IMR-90 (cell line): ENCODE data around the gene CEP135. TPM values are rescaled to one million over a fixed set of nuclear protein-coding genes. Genes with fewer than 3 reads are reported as not detected.
"Not testable (repeated sequence)": the region's sequence is repeated elsewhere in the genome, so short reads cannot be mapped to it uniquely, and the experiment has no call there.

ENCODE experiments used
- ATAC-seq: fragments of 200-7000 bp; cut with Tn5 transposase; 2 replicates; pipeline ENCODE4 v1.9.1; 2020; ENCODE audit warnings: low read depth, mild to moderate bottlenecking, moderate library complexity
- BruUV-seq: library from RNA; stranded (reverse); fragments of 400-500 nt; replicated peaks from 2 replicates; lab custom pipeline; 2021; lab: Mats Ljungman, UMichigan
- CTCF ChIA-PET: fragments of 300-600 bp; formaldehyde crosslinking; extraction: SDS; loops from one replicate; lab custom pipeline; 2021; ENCODE audit warnings: antibody characterized with exemption; lab: Yijun Ruan, JAX
- POLR2A ChIA-PET: fragments of 300-600 bp; sonication (Branson Sonifier 250); formaldehyde crosslinking; loops from one replicate; lab custom pipeline; 2022; ENCODE audit warnings: antibody characterized with exemption; ENCODE audit not compliant: unreplicated experiment; lab: Charles Lee
- DNase-seq: peaks from one replicate; pipeline ENCODE4 v3.0.0; 2013
- H2AFZ ChIP-seq: replicated peaks from 2 replicates; pipeline ENCODE3; 2013; ENCODE audit warnings: low read length, mild to moderate bottlenecking; ENCODE audit not compliant: poor library complexity
- H2AK5ac ChIP-seq: 2 replicates; pipeline ENCODE4 v1.6.1; 2013; ENCODE audit warnings: low read depth, low read length, inconsistent platforms
- H2AK9ac ChIP-seq: replicated peaks from 2 replicates; pipeline ENCODE3; 2013; ENCODE audit warnings: mild to moderate bottlenecking, low read depth, low read length, moderate library complexity; ENCODE audit not compliant: poor library complexity
- H2BK120ac ChIP-seq: 2 replicates; pipeline ENCODE4 v1.6.1; 2013; ENCODE audit warnings: low read depth, low read length, inconsistent platforms
- H2BK15ac ChIP-seq: 3 replicates; pipeline ENCODE4 v1.6.1; 2013; ENCODE audit warnings: low read depth, low read length, inconsistent platforms
- H2BK20ac ChIP-seq: 2 replicates; pipeline ENCODE4 v1.6.1; 2013; ENCODE audit warnings: low read depth, mild to moderate bottlenecking, inconsistent platforms, low read length, moderate library complexity
- H2BK5ac ChIP-seq: 2 replicates; pipeline ENCODE4 v1.6.1; 2013; ENCODE audit warnings: mild to moderate bottlenecking, low read depth, low read length, inconsistent platforms; ENCODE audit not compliant: poor library complexity, severe bottlenecking
- H3K14ac ChIP-seq: replicated peaks from 2 replicates; pipeline ENCODE4 v1.6.1; 2013; ENCODE audit warnings: low read depth, low read length, inconsistent platforms
- H3K18ac ChIP-seq: 2 replicates; pipeline ENCODE4 v1.6.1; 2013; ENCODE audit warnings: low read depth, low read length, control low read depth
- H3K23ac ChIP-seq: 2 replicates; pipeline ENCODE4 v1.6.1; 2013; ENCODE audit warnings: low read depth, low read length, inconsistent platforms
- H3K27ac ChIP-seq: 2 replicates; pipeline ENCODE4 v1.5.1; 2013; ENCODE audit warnings: mild to moderate bottlenecking, control low read depth, low read length; ENCODE audit not compliant: insufficient read depth
- H3K27me3 ChIP-seq: 2 replicates; pipeline ENCODE4 v1.6.1; 2013; ENCODE audit warnings: low read length; ENCODE audit not compliant: control insufficient read depth, insufficient read depth
- H3K36me3 ChIP-seq: 2 replicates; pipeline ENCODE4 v1.6.1; 2013; ENCODE audit warnings: low read length, mixed read lengths; ENCODE audit not compliant: control insufficient read depth, insufficient read depth
- H3K4ac ChIP-seq: 2 replicates; pipeline ENCODE4 v1.6.1; 2013; ENCODE audit warnings: low read depth, low read length, inconsistent platforms
- H3K4me1 ChIP-seq: 2 replicates; pipeline ENCODE4 v1.6.1; 2013; ENCODE audit warnings: low read length, mixed read lengths; ENCODE audit not compliant: control insufficient read depth, insufficient read depth
- H3K4me2 ChIP-seq: 2 replicates; pipeline ENCODE4 v1.6.1; 2013; ENCODE audit warnings: low read depth, mild to moderate bottlenecking, control low read depth, low read length, moderate library complexity
- H3K4me3 ChIP-seq: 2 replicates; pipeline ENCODE4 v1.5.1; 2013; ENCODE audit warnings: low read depth, mild to moderate bottlenecking, control low read depth, low read length, moderate library complexity; ENCODE audit not compliant: insufficient read depth
- H3K56ac ChIP-seq: 2 replicates; pipeline ENCODE4 v1.6.1; 2013; ENCODE audit warnings: low read length, inconsistent platforms; ENCODE audit not compliant: insufficient read depth; ENCODE audit errors: extremely low read depth
- H3K79me1 ChIP-seq, 2 experiments: 2 replicates each; pipeline ENCODE4 v1.6.1; 2013; ENCODE audit warnings: low read length in 2 of 2, inconsistent platforms in 1 of 2, low read depth in 1 of 2
- H3K9ac ChIP-seq: 2 replicates; pipeline ENCODE4 v1.6.1; 2013; ENCODE audit warnings: low read depth, low read length, control low read depth
- H3K9me1 ChIP-seq: 2 replicates; pipeline ENCODE4 v1.6.1; 2013; ENCODE audit warnings: low read length, inconsistent platforms; ENCODE audit not compliant: insufficient read depth
- H3K9me3 ChIP-seq: 2 replicates; pipeline ENCODE4 v1.6.1; 2013; ENCODE audit warnings: low read length; ENCODE audit not compliant: control insufficient read depth, insufficient read depth
- H4K20me1 ChIP-seq: 2 replicates; pipeline ENCODE4 v1.6.1; 2013; ENCODE audit warnings: low read length, inconsistent platforms; ENCODE audit not compliant: insufficient read depth
- H4K5ac ChIP-seq: 2 replicates; pipeline ENCODE4 v1.6.1; 2013; ENCODE audit warnings: mild to moderate bottlenecking, low read depth, low read length, control low read depth
- H4K8ac ChIP-seq, 2 experiments: 2 replicates each; pipeline ENCODE4 v1.6.1; 2013; ENCODE audit warnings: low read depth in 2 of 2, low read length in 2 of 2, control low read depth in 1 of 2, inconsistent platforms in 1 of 2
- H4K91ac ChIP-seq: 2 replicates; pipeline ENCODE4 v1.6.1; 2013; ENCODE audit warnings: low read depth, low read length, inconsistent platforms; ENCODE audit not compliant: insufficient read depth
- BHLHE40 ChIP-seq: fragments of 150-350 bp; IDR thresholded peaks from 2 replicates; pipeline ENCODE4 v1.6.1; 2016; ENCODE audit warnings: mild to moderate bottlenecking, low read depth, low read length
- ELK1 ChIP-seq: fragments of 150-350 bp; IDR thresholded peaks from 2 replicates; pipeline ENCODE4 v1.6.1; 2016; ENCODE audit warnings: low read depth, mild to moderate bottlenecking, low read length, moderate library complexity, borderline replicate concordance
- FOS ChIP-seq: fragments of 150-350 bp; IDR thresholded peaks from 2 replicates; pipeline ENCODE4 v1.6.1; 2016; ENCODE audit warnings: low read depth, low read length
- MAFK ChIP-seq: IDR thresholded peaks from 2 replicates; pipeline ENCODE4 v1.6.1; 2012; ENCODE audit warnings: low read depth, low read length, improper control_type of control experiment
- MXI1 ChIP-seq: IDR thresholded peaks from 2 replicates; pipeline ENCODE4 v1.6.1; 2012; ENCODE audit warnings: low read depth, mild to moderate bottlenecking, low read length, moderate library complexity, borderline replicate concordance
- RAD21 ChIP-seq: IDR thresholded peaks from 2 replicates; pipeline ENCODE4 v1.6.1; 2012; ENCODE audit warnings: low read length, improper control_type of control experiment
- RCOR1 ChIP-seq: IDR thresholded peaks from 2 replicates; pipeline ENCODE4 v1.6.1; 2012; ENCODE audit warnings: mild to moderate bottlenecking, low read length, improper control_type of control experiment; ENCODE audit not compliant: insufficient replicate concordance
- SMC3 ChIP-seq: fragments of 150-350 bp; IDR thresholded peaks from 2 replicates; pipeline ENCODE4 v1.6.1; 2016; ENCODE audit warnings: low read depth, mild to moderate bottlenecking, antibody characterized with exemption, low read length, moderate library complexity
- WGBS, 2 experiments: methylation state at CpG; one replicate each; pipeline versions ENCODE4 v1.1.5 to v1.1.7; 2013; ENCODE audit warnings: missing lambda C conversion rate in 2 of 2; ENCODE audit not compliant: insufficient read length in 1 of 2; ENCODE audit errors: extremely low coverage in 2 of 2; 5-methylcytosine and 5-hydroxymethylcytosine counted together
- dilution Hi-C: fragments of 300-500 bp; cut with HindIII; formaldehyde crosslinking; loops from one replicate; pipeline ENCODE4 v1.14.3; 2018; ENCODE audit warnings: low sequenced_read_pairs; ENCODE audit not compliant: unreplicated experiment
- in situ Hi-C: fragments of 300-500 bp; cut with MboI; formaldehyde crosslinking; loops from 3 replicates; pipeline ENCODE4 v1.14.3; 2019; ENCODE audit warnings: low sequenced_read_pairs, inconsistent platforms, mixed read lengths
- intact Hi-C: fragments of 100-400 bp; cut with micrococcal nuclease; formaldehyde crosslinking; loops from 2 replicates; pipeline ENCODE4 v1.10.0; 2022
- polyA plus RNA-seq, 3 experiments: library from polyadenylated mRNA; depleted of rRNA; stranded (reverse); fragments of >200 nt; gene quantifications; 2 replicates each; pipeline ENCODE4 v1.2.3, GENCODE V29; 2012; ENCODE audit warnings: low replicate concordance in 1 of 3
- total RNA-seq: library from RNA; depleted of rRNA; stranded (reverse); fragments of >200 nt; gene quantifications from 2 replicates; pipeline ENCODE4 v1.2.3, GENCODE V29; 2012

Gene CEP135
- total and polyA plus RNA-seq, 2 of the 4 experiments (the other 2 are of a cell fraction) = 2.7 to 3.2 TPM

- no peak overlapping the region for H3K23ac ChIP-seq
- H4K5ac ChIP-seq = no peak overlapping the region
- no peaks in the 10 kb centered on the region for H3K9me3 ChIP-seq
- no peaks in the 10 kb centered on the region for H3K4me1 ChIP-seq
- intact Hi-C loops (no loop called here), dilution Hi-C loops (no loop called here), in situ Hi-C loops (no loop called here)
- H3K27ac ChIP-seq = no peak overlapping the region
- no peak overlapping the region for H4K8ac ChIP-seq
- 41% methylated on average over 3 of the region's 6 CpGs; no CpG with 5 or more reads in 1 of the 2 experiments for WGBS, 2 experiments
- H3K27me3 ChIP-seq = no peaks in the 10 kb centered on the region
- H2AFZ ChIP-seq = no peak overlapping the region
- no peak overlapping the region for H3K9ac ChIP-seq
- no peak overlapping the region for H2BK5ac ChIP-seq
- H2BK20ac ChIP-seq = no peak overlapping the region
- CTCF ChIA-PET = no interaction called here
- DNase-seq (no peak), ATAC-seq (no peak)
- H3K56ac ChIP-seq = no peak overlapping the region
- H3K18ac ChIP-seq = no peak overlapping the region
- no peaks in the 10 kb centered on the region for H3K79me1 ChIP-seq
- H2AK9ac ChIP-seq = no peak overlapping the region
- no peak overlapping the region for H3K4me2 ChIP-seq
- no peak overlapping the region for H4K91ac ChIP-seq
- no peak overlapping the region for H3K4me3 ChIP-seq
- no peak overlapping the region for H2BK120ac ChIP-seq
- TF ChIP-seq MXI1 = no peak
- no peak for TF ChIP-seq MAFK
- TF ChIP-seq ELK1 = no peak
- no peak for TF ChIP-seq FOS
- TF ChIP-seq RAD21 = no peak
- TF ChIP-seq BHLHE40 = no peak
- no peak for TF ChIP-seq SMC3
- TF ChIP-seq RCOR1 = no peak
- no peak overlapping the region for H3K4ac ChIP-seq
- POLR2A ChIA-PET = no interaction called here
- BruUV-seq = no TSS peak
- H3K9me1 ChIP-seq = no peaks in the 10 kb centered on the region
- H4K20me1 ChIP-seq = no peaks in the 10 kb centered on the region
- H3K36me3 ChIP-seq = no peaks in the 10 kb centered on the region
- H2BK15ac ChIP-seq = no peak overlapping the region
- H3K14ac ChIP-seq = no peak overlapping the region
- H2AK5ac ChIP-seq = no peak overlapping the region
Observed at GRCh38 chr4:56067826-56068225, 119.1 kb downstream of the CEP135 start.

GRCh38 chr4:56072730-56073129 is 124.0 kb downstream of the CEP135 start:
- H3K18ac ChIP-seq, H4K91ac ChIP-seq, H4K5ac ChIP-seq, ATAC-seq, intact Hi-C loops, BruUV-seq, H4K20me1 ChIP-seq, H3K27ac ChIP-seq, H3K4me2 ChIP-seq, H3K4me3 ChIP-seq, H3K14ac ChIP-seq, CTCF ChIA-PET, H3K9me1 ChIP-seq, H2BK120ac ChIP-seq, H2BK20ac ChIP-seq, H2AK9ac ChIP-seq, DNase-seq, H3K56ac ChIP-seq, H3K23ac ChIP-seq, H4K8ac ChIP-seq, H3K4ac ChIP-seq, H3K4me1 ChIP-seq, dilution Hi-C loops, H2AFZ ChIP-seq, H3K79me1 ChIP-seq, H3K36me3 ChIP-seq, H3K9me3 ChIP-seq, H2BK5ac ChIP-seq, H3K9ac ChIP-seq, H2BK15ac ChIP-seq, H3K27me3 ChIP-seq, H2AK5ac ChIP-seq, in situ Hi-C loops: not testable (repeated sequence)
- WGBS, 2 experiments = no CpG with 5 or more reads among the region's 3 CpGs
- POLR2A ChIA-PET = interaction anchor here (0.5 kb wide), 1 partner anchor 9 kb away, joined by 4 read pairs; no protein-coding TSS in a partner anchor
